Colonic mucosa (tissue), 4 donors: Measurements from ENCODE around the gene NCOA3. TPM values are rescaled to one million over a fixed set of nuclear protein-coding genes. Genes with fewer than 3 reads are reported as not detected.

Experiments
- DNase-seq: peaks from one replicate; pipeline ENCODE4 v3.0.0-alpha.2; 2020
- H3K27ac ChIP-seq: fragments of 200-600 bp; one replicate; pipeline ENCODE4 v1.8.0; 2021
- H3K27me3 ChIP-seq: fragments of 200-600 bp; one replicate; pipeline ENCODE4 v1.8.0; 2021
- H3K36me3 ChIP-seq: fragments of 200-600 bp; one replicate; pipeline ENCODE4 v1.8.0; 2021
- H3K4me1 ChIP-seq: fragments of 200-600 bp; one replicate; pipeline ENCODE4 v1.8.0; 2021; ENCODE audit warnings: mild to moderate bottlenecking
- H3K4me3 ChIP-seq: fragments of 200-600 bp; one replicate; pipeline ENCODE4 v1.8.0; 2021
- H3K9ac ChIP-seq, 2 donors: one replicate each; pipeline ENCODE4 v1.7.0; 2013; ENCODE audit warnings: control low read depth in 2 of 2, low read depth in 2 of 2, low read length in 2 of 2
- H3K9me3 ChIP-seq: fragments of 200-600 bp; one replicate; pipeline ENCODE4 v1.8.0; 2021
- CTCF ChIP-seq: fragments of 200-600 bp; IDR thresholded peaks from one replicate; pipeline ENCODE4 v1.8.0; 2022; ENCODE audit warnings: antibody characterized with exemption, mild to moderate bottlenecking
- intact Hi-C: fragments of 100-400 bp; cut with DNase I; formaldehyde crosslinking; loops from one replicate; pipeline ENCODE4 v1.14.1; 2022
- total RNA-seq, 2 donors: library from RNA; stranded (reverse); fragmentation: NEBNext Ultra II Directional in 1 of 2; extraction: Animal tissue kit (Norgen Biotek cat#: 25700) in 1 of 2; gene quantifications; one replicate each; pipeline ENCODE4 v1.2.1, GENCODE V29; 2021
- donor health status: healthy.
- donor health status: DM: no; HTN: no; CAD: no.
- donor health status: DM: no; HTN: no; CAD: no.

NCOA3 gene
- total RNA-seq, 2 donors from 2014 or later: 17.1 to 24.2 TPM

GRCh38 chr20:47603260-47603659 is 101.6 kb downstream of the NCOA3 start:
- DNase-seq: no peak
- Histone ChIP-seq H3K36me3 (no peaks in the 10 kb centered on the region), H3K27me3 (no peaks in the 10 kb centered on the region), H3K4me1 (no peaks in the 10 kb centered on the region), H3K9me3 (no peaks in the 10 kb centered on the region), H3K9ac (no peak overlapping the region), H3K4me3 (no peak overlapping the region), H3K27ac (no peak overlapping the region)
- intact Hi-C loops: no loop called here
- TF ChIP-seq CTCF: no peak

- no peak overlapping the region for H3K27ac ChIP-seq
- H3K9ac ChIP-seq: no peak overlapping the region
- no peaks in the 10 kb centered on the region for H3K27me3 ChIP-seq
- no peaks in the 10 kb centered on the region for H3K4me1 ChIP-seq
- H3K9me3 ChIP-seq: no peaks in the 10 kb centered on the region
- DNase-seq: no peak
- H3K36me3 ChIP-seq: no peaks in the 10 kb centered on the region
- H3K4me3 ChIP-seq: no peak overlapping the region
- intact Hi-C loops: no loop called here
- no peak for TF ChIP-seq CTCF
Observed at GRCh38 chr20:47605673-47606413, 104.2 kb downstream of the NCOA3 start.

- no peak for TF ChIP-seq CTCF
- Histone ChIP-seq H3K9ac (no peak overlapping the region), H3K9me3 (no peaks in the 10 kb centered on the region), H3K27ac (no peak overlapping the region), H3K36me3 (no peaks in the 10 kb centered on the region), H3K4me1 (no peaks in the 10 kb centered on the region), H3K27me3 (no peaks in the 10 kb centered on the region), H3K4me3 (no peak overlapping the region)
- DNase-seq: no peak
- intact Hi-C loops: no loop called here
Observed at GRCh38 chr20:47606414-47606982, 104.8 kb downstream of the NCOA3 start.

- H3K27ac ChIP-seq: no peak overlapping the region
- no peak overlapping the region for H3K9ac ChIP-seq
- no peaks in the 10 kb centered on the region for H3K4me1 ChIP-seq
- H3K9me3 ChIP-seq: no peaks in the 10 kb centered on the region
- H3K27me3 ChIP-seq: no peaks in the 10 kb centered on the region
- no peak overlapping the region for H3K4me3 ChIP-seq
- no peak for DNase-seq
- no peaks in the 10 kb centered on the region for H3K36me3 ChIP-seq
- TF ChIP-seq CTCF: no peak
- intact Hi-C loops: no loop called here
Observed at GRCh38 chr20:47606983-47607613, 105.4 kb downstream of the NCOA3 start.

GRCh38 chr20:47609001-47609400 is 107.3 kb downstream of the NCOA3 start:
- no peak overlapping the region for H3K4me3 ChIP-seq

More at GRCh38 chr20:47609001-47609400, 107.3 kb downstream of the NCOA3 start:
- TF ChIP-seq CTCF: no peak
- H3K9me3 ChIP-seq: no peaks in the 10 kb centered on the region
- intact Hi-C loops: no loop called here
- no peak for DNase-seq
- no peaks in the 10 kb centered on the region for H3K4me1 ChIP-seq
- H3K27ac ChIP-seq: no peak overlapping the region
- H3K9ac ChIP-seq: no peak overlapping the region
- no peaks in the 10 kb centered on the region for H3K36me3 ChIP-seq
- H3K27me3 ChIP-seq: no peaks in the 10 kb centered on the region
